Progenitor cell of endocrine pancreas (in vitro differentiated cells): Measurements from ENCODE around the gene IWS1. TPM values are rescaled to one million over a fixed set of nuclear protein-coding genes. Genes with fewer than 3 reads are reported as not detected.

Experiments
- DNase-seq: peaks from one replicate; pipeline ENCODE4 v3.0.0; 2021; ENCODE audit warnings: low spot score; ENCODE audit not compliant: unreplicated experiment
- H3K27ac Mint-ChIP-seq: 2 replicates; pipeline ENCODE4 v1.8.0; 2021; ENCODE audit warnings: mild to moderate bottlenecking, moderate library complexity, mixed read lengths
- H3K27me3 Mint-ChIP-seq: 2 replicates; pipeline ENCODE4 v1.8.0; 2021; ENCODE audit warnings: mixed read lengths
- H3K36me3 Mint-ChIP-seq: 2 replicates; pipeline ENCODE4 v1.8.0; 2022; ENCODE audit warnings: mixed read lengths; ENCODE audit not compliant: insufficient read depth
- H3K4me1 Mint-ChIP-seq: 2 replicates; pipeline ENCODE4 v1.8.0; 2021; ENCODE audit warnings: low read depth, mixed read lengths
- H3K4me3 Mint-ChIP-seq: 2 replicates; pipeline ENCODE4 v1.8.0; 2021; ENCODE audit warnings: low read depth, mild to moderate bottlenecking, moderate library complexity, mixed read lengths
- H3K9me3 Mint-ChIP-seq: 2 replicates; pipeline ENCODE4 v1.8.0; 2021; ENCODE audit warnings: low read depth, mixed read lengths
- CTCF ChIP-seq: fragments of 200-600 bp; sonication (generic); IDR thresholded peaks from one replicate; pipeline ENCODE4 v1.5.0; 2021; ENCODE audit warnings: antibody characterized with exemption, mild to moderate bottlenecking; ENCODE audit not compliant: unreplicated experiment
- total RNA-seq: library from RNA; stranded (reverse); gene quantifications from 2 replicates; pipeline ENCODE4 v1.2.1, GENCODE V29; 2021

The IWS1 gene
- total RNA-seq, 1 donor from 2014 or later: 60.4 TPM

GRCh38 chr2:127567351-127567854 lies 41.1 kb upstream of the IWS1 start:
- H3K27ac Mint-ChIP-seq: no peak overlapping the region
- DNase-seq: no peak
- no peaks in the 10 kb centered on the region for H3K9me3 Mint-ChIP-seq

GRCh38 chr2:127566576-127566975 lies 40.3 kb upstream of the IWS1 start:
- Mint-ChIP-seq H3K4me3 (no peak overlapping the region), H3K27me3 (peaks cover 11% of the 10 kb centered on the region), H3K9me3 (no peaks in the 10 kb centered on the region), H3K27ac (no peak overlapping the region), H3K36me3 (no peaks in the 10 kb centered on the region), H3K4me1 (no peaks in the 10 kb centered on the region)
- DNase-seq: no peak
- TF ChIP-seq CTCF: no peak

More at GRCh38 chr2:127567351-127567854, 41.1 kb upstream of the IWS1 start:
- no peak for TF ChIP-seq CTCF
- Mint-ChIP-seq H3K4me1 (no peaks in the 10 kb centered on the region), H3K27me3 (peaks cover 11% of the 10 kb centered on the region), H3K36me3 (no peaks in the 10 kb centered on the region), H3K4me3 (no peak overlapping the region)

- Mint-ChIP-seq H3K27me3 (peaks cover 11% of the 10 kb centered on the region), H3K27ac (no peak overlapping the region), H3K36me3 (no peaks in the 10 kb centered on the region), H3K4me1 (no peaks in the 10 kb centered on the region), H3K9me3 (no peaks in the 10 kb centered on the region), H3K4me3 (no peak overlapping the region)
- no peak for DNase-seq
- TF ChIP-seq CTCF: no peak
Measured at GRCh38 chr2:127566139-127566417, 39.8 kb upstream of the IWS1 start.

GRCh38 chr2:127565261-127566138 lies 39.2 kb upstream of the IWS1 start:
- TF ChIP-seq CTCF: no peak
- no peak for DNase-seq
- Mint-ChIP-seq H3K27ac (no peak overlapping the region), H3K36me3 (no peaks in the 10 kb centered on the region), H3K4me1 (no peaks in the 10 kb centered on the region), H3K27me3 (peaks cover 5% of the 10 kb centered on the region), H3K4me3 (no peak overlapping the region), H3K9me3 (no peaks in the 10 kb centered on the region)

- no peak for TF ChIP-seq CTCF
- H3K36me3 Mint-ChIP-seq: no peaks in the 10 kb centered on the region
- DNase-seq: no peak
- no peak overlapping the region for H3K27ac Mint-ChIP-seq
- H3K27me3 Mint-ChIP-seq: peaks cover 4% of the 10 kb centered on the region
- H3K4me1 Mint-ChIP-seq: no peaks in the 10 kb centered on the region
- H3K9me3 Mint-ChIP-seq: no peaks in the 10 kb centered on the region
- no peak overlapping the region for H3K4me3 Mint-ChIP-seq
Measured at GRCh38 chr2:127564429-127565260, 38.4 kb upstream of the IWS1 start.
